ENCODE measurements around the gene AKR1B15. TPM values are rescaled to one million over a fixed set of nuclear protein-coding genes. Genes with fewer than 3 reads are reported as not detected.

The AKR1B15 gene
- total RNA-seq, 1 experiment from 2014 or later, result not detected

DNA sequence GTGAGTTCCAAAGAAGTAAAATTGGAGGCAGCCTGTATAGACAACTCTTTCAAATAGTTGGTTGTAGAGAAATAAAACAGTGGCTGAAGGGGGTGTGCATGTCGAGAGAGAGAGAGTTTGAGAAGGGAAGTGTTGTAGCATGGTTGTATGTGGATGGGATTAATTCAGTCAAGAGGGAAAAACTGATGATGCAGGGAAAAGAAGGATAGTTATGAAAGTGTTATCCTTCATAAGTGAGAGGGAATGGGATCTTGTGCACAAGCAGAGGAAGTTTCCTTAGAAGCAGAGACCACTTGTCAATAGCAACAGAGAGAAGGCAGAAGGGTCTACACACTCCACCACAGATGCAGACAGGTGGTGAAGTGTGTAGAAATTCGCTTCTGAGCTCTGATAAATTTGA lies 67.7 kb downstream of the AKR1B15 start:
- Histone ChIP-seq H3K9me3 (ENCODE audit: low read depth, low read length, poor library complexity, severe bottlenecking) (no peaks in the 10 kb centered on the region), H3K4me3 (ENCODE audit: low read depth, low read length, poor library complexity, severe bottlenecking) (no peak overlapping the region), H3K4me1 (ENCODE audit: insufficient read depth, low read length, poor library complexity, severe bottlenecking) (no peaks in the 10 kb centered on the region), H3K36me3 (ENCODE audit: insufficient read depth, low read length, poor library complexity, severe bottlenecking) (no peaks in the 10 kb centered on the region), H3K27me3 (replicated peaks; ENCODE audit: insufficient read depth, low read depth, low read length, poor library complexity) (peaks cover 60% of the 10 kb centered on the region), H3K27ac (ENCODE audit: low read depth, low read length, poor library complexity, severe bottlenecking) (no peak overlapping the region)
- intact Hi-C loops (cut with micrococcal nuclease; ENCODE audit: unreplicated experiment), result no loop called here
- DNase-seq (ENCODE audit: low spot score), result no peak
- no TSS peak for BruUV-seq (replicated peaks)
- ChIA-PET CTCF (no interaction called here), POLR2A (ENCODE audit: low non-redundant PET) (no interaction called here)
- TF ChIP-seq, protein P1, sequence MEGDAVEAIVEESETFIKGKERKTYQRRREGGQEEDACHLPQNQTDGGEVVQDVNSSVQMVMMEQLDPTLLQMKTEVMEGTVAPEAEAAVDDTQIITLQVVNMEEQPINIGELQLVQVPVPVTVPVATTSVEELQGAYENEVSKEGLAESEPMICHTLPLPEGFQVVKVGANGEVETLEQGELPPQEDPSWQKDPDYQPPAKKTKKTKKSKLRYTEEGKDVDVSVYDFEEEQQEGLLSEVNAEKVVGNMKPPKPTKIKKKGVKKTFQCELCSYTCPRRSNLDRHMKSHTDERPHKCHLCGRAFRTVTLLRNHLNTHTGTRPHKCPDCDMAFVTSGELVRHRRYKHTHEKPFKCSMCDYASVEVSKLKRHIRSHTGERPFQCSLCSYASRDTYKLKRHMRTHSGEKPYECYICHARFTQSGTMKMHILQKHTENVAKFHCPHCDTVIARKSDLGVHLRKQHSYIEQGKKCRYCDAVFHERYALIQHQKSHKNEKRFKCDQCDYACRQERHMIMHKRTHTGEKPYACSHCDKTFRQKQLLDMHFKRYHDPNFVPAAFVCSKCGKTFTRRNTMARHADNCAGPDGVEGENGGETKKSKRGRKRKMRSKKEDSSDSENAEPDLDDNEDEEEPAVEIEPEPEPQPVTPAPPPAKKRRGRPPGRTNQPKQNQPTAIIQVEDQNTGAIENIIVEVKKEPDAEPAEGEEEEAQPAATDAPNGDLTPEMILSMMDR (conservative IDR thresholded peaks at IDR 0.05; ENCODE audit: low read depth, low read length), result no peak
- no peak for TF ChIP-seq EZH2 (IDR thresholded peaks at IDR 0.05; ENCODE audit: borderline replicate concordance, low read depth, low read length, poor library complexity, severe bottlenecking)

DNA sequence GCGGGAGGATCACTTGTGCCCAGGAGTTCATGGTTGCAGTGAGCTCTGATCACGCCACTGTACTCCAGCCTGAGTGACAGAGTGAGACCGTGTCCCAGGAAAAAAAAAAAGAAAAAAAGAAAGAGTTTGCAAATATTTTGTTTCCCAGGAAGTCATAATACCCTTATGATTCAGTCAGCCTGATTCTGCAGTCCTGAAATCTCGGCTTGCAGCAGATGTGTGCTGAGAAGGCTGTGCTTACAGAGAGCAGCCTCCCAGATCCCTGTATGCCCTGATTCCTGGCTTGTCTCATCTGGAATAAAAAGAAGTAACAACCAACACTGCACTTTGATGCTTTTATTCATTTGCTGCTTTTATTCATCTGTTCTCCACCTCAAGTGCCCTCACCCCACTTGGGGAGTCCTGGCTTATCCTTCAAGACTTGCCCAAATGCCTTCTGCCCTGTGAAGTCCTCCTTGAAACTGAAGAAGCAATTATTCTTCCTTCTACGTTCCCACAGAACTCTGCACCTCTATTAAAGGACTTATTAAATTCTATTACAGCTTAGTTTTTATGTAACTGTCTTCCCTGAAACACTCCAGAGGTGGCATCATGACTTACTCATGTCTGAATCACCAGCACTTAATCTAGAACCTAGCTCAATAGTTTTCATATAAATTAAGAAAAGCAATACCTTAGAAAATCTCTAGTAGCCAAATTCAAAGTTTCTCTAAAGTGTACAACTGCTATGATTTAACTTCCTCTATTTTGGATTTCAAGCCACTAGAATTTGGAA lies 70.0 kb downstream of the AKR1B15 start:
- H3K9me3 ChIP-seq (ENCODE audit: low read depth, low read length, poor library complexity, severe bottlenecking), result no peaks in the 10 kb centered on the region
- ChIA-PET CTCF (no interaction called here), POLR2A (ENCODE audit: low non-redundant PET) (no interaction called here)
- H3K4me1 ChIP-seq (ENCODE audit: insufficient read depth, low read length, poor library complexity, severe bottlenecking), result no peaks in the 10 kb centered on the region
- no peak overlapping the region for H3K4me3 ChIP-seq (ENCODE audit: low read depth, low read length, poor library complexity, severe bottlenecking)
- no peak overlapping the region for H3K27ac ChIP-seq (ENCODE audit: low read depth, low read length, poor library complexity, severe bottlenecking)
- intact Hi-C loops (cut with micrococcal nuclease; ENCODE audit: unreplicated experiment), result no loop called here
- H3K36me3 ChIP-seq (ENCODE audit: insufficient read depth, low read length, poor library complexity, severe bottlenecking), result no peaks in the 10 kb centered on the region
- TF ChIP-seq EZH2 (IDR thresholded peaks at IDR 0.05; ENCODE audit: borderline replicate concordance, low read depth, low read length, poor library complexity, severe bottlenecking), result no peak
- no peak for DNase-seq (ENCODE audit: low spot score)
- no TSS peak for BruUV-seq (replicated peaks)
- H3K27me3 ChIP-seq (replicated peaks; ENCODE audit: insufficient read depth, low read depth, low read length, poor library complexity), result peaks cover 78% of the 10 kb centered on the region

- DNase-seq (ENCODE audit: low spot score), result no peak
- CTCF ChIA-PET, result no interaction called here
- Histone ChIP-seq H3K9me3 (ENCODE audit: low read depth, low read length, poor library complexity, severe bottlenecking) (no peaks in the 10 kb centered on the region), H3K4me3 (ENCODE audit: low read depth, low read length, poor library complexity, severe bottlenecking) (no peak overlapping the region), H3K27ac (ENCODE audit: low read depth, low read length, poor library complexity, severe bottlenecking) (no peak overlapping the region), H3K4me1 (ENCODE audit: insufficient read depth, low read length, poor library complexity, severe bottlenecking) (no peaks in the 10 kb centered on the region), H3K36me3 (ENCODE audit: insufficient read depth, low read length, poor library complexity, severe bottlenecking) (no peaks in the 10 kb centered on the region), H3K27me3 (replicated peaks; ENCODE audit: insufficient read depth, low read depth, low read length, poor library complexity) (peaks cover 87% of the 10 kb centered on the region)
- POLR2A ChIA-PET (ENCODE audit: low non-redundant PET), result no interaction called here
- TF ChIP-seq, protein P1 (conservative IDR thresholded peaks at IDR 0.05; ENCODE audit: low read depth, low read length), result no peak
- no peak for TF ChIP-seq EZH2 (IDR thresholded peaks at IDR 0.05; ENCODE audit: borderline replicate concordance, low read depth, low read length, poor library complexity, severe bottlenecking)
- intact Hi-C loops (cut with micrococcal nuclease; ENCODE audit: unreplicated experiment), result no loop called here
- BruUV-seq (replicated peaks), result no TSS peak
Observed at GRCh38 chr7:134619627-134620331, 70.9 kb downstream of the AKR1B15 start.

All from A673 (cell line).